Neural cell (in vitro differentiated cells): Measurements from ENCODE around the gene S100A12. TPM values are rescaled to one million over a fixed set of nuclear protein-coding genes. Genes with fewer than 3 reads are reported as not detected.

ENCODE experiments used
- H2AFZ ChIP-seq: fragments of 200-600, 300-800 bp; sonication (generic), shearing (Covaris generic); 2 replicates; pipeline ENCODE4 v1.6.0; 2014; ENCODE audit warnings: low read depth, mild to moderate bottlenecking, antibody characterized with exemption, low read length, moderate library complexity
- H3F3A ChIP-seq: fragments of 200-600 bp; shearing (Covaris generic); 2 replicates; pipeline ENCODE4 v1.6.1; 2016; ENCODE audit warnings: mild to moderate bottlenecking, moderate library complexity, mixed read lengths, antibody characterized with exemption, low read length; ENCODE audit not compliant: insufficient read depth, poor library complexity, severe bottlenecking
- H3K27ac ChIP-seq: fragments of 200-600, 300-800 bp; sonication (generic), shearing (Covaris generic); 2 replicates; pipeline ENCODE4 v1.5.1; 2014; ENCODE audit warnings: mild to moderate bottlenecking, low read length, moderate library complexity
- H3K27me3 ChIP-seq: fragments of 300-800, 200-600 bp; sonication (generic), shearing (Covaris generic); 2 replicates; pipeline ENCODE4 v1.6.0; 2014; ENCODE audit warnings: mild to moderate bottlenecking, low read depth, low read length, moderate library complexity; ENCODE audit not compliant: insufficient read depth
- H3K36me3 ChIP-seq: fragments of 300-800, 200-600 bp; sonication (generic), shearing (Covaris generic); 2 replicates; pipeline ENCODE4 v1.5.1; 2014; ENCODE audit warnings: mild to moderate bottlenecking, antibody characterized with exemption, low read length, moderate library complexity; ENCODE audit not compliant: insufficient read depth
- H3K4me2 ChIP-seq: fragments of 300-800, 200-600 bp; sonication (generic), shearing (Covaris generic); 2 replicates; pipeline ENCODE4 v1.6.0; 2014; ENCODE audit warnings: mild to moderate bottlenecking, low read length
- H3K4me3 ChIP-seq: fragments of 300-800, 200-600 bp; sonication (generic), shearing (Covaris generic); 2 replicates; pipeline ENCODE4 v1.5.1; 2014; ENCODE audit warnings: mild to moderate bottlenecking, low read length, moderate library complexity
- H3K79me2 ChIP-seq: fragments of 200-600 bp; shearing (Covaris generic); replicated peaks from 2 replicates; pipeline ENCODE4 v1.6.0; 2014; ENCODE audit warnings: mild to moderate bottlenecking, low read length, moderate library complexity; ENCODE audit not compliant: insufficient read depth
- H3K9ac ChIP-seq: fragments of 300-800, 200-600 bp; sonication (generic), shearing (Covaris generic); 2 replicates; pipeline ENCODE4 v1.6.1; 2016; ENCODE audit warnings: mild to moderate bottlenecking, low read length, mixed read lengths
- H3K9me2 ChIP-seq: fragments of 200-600 bp; shearing (Covaris generic); 2 replicates; pipeline ENCODE4 v1.6.1; 2016; ENCODE audit warnings: mild to moderate bottlenecking, low read length, mixed read lengths; ENCODE audit not compliant: insufficient read depth
- H3K9me3 ChIP-seq: fragments of 200-600, 300-800 bp; sonication (generic), shearing (Covaris generic); 2 replicates; pipeline ENCODE4 v1.6.1; 2016; ENCODE audit warnings: mild to moderate bottlenecking, mixed run types, low read length, moderate library complexity, mixed read lengths
- H4K20me1 ChIP-seq: fragments of 200-600 bp; shearing (Covaris generic); 2 replicates; pipeline ENCODE4 v1.6.1; 2016; ENCODE audit warnings: mild to moderate bottlenecking, mixed run types; ENCODE audit not compliant: insufficient read depth
- EP300 ChIP-seq: fragments of 450-650 bp; conservative IDR thresholded peaks from 2 replicates; pipeline ENCODE4 v1.6.1; 2014; ENCODE audit warnings: antibody characterized with exemption, mild to moderate bottlenecking, moderate library complexity; ENCODE audit not compliant: poor library complexity, severe bottlenecking
- EZH2 ChIP-seq: fragments of 200-600, 300-800 bp; shearing (Covaris generic), sonication (generic); IDR thresholded peaks from 2 replicates; pipeline ENCODE4 v1.6.1; 2014; ENCODE audit warnings: antibody characterized with exemption, low read length, borderline replicate concordance, mild to moderate bottlenecking; ENCODE audit not compliant: insufficient read depth, poor library complexity, severe bottlenecking
- MXI1 ChIP-seq: fragments of 450-650 bp; conservative IDR thresholded peaks from 2 replicates; pipeline ENCODE4 v1.6.1; 2014; ENCODE audit warnings: antibody characterized with exemption, mild to moderate bottlenecking; ENCODE audit not compliant: poor library complexity, severe bottlenecking
- POLR2AphosphoS5 ChIP-seq: IDR thresholded peaks from 2 replicates; pipeline ENCODE4 v1.6.1; 2012
- RAD21 ChIP-seq: fragments of 450-650 bp; conservative IDR thresholded peaks from 2 replicates; pipeline ENCODE4 v1.6.1; 2014; ENCODE audit warnings: antibody characterized with exemption, mild to moderate bottlenecking, moderate library complexity
- REST ChIP-seq: IDR thresholded peaks from 2 replicates; pipeline ENCODE4 v1.6.1; 2012; ENCODE audit warnings: borderline replicate concordance
- SMC3 ChIP-seq: fragments of 450-650 bp; conservative IDR thresholded peaks from 2 replicates; pipeline ENCODE4 v1.6.1; 2014; ENCODE audit warnings: antibody characterized with exemption, mild to moderate bottlenecking, moderate library complexity; ENCODE audit not compliant: poor library complexity
- TAF1 ChIP-seq: IDR thresholded peaks from 2 replicates; pipeline ENCODE4 v1.6.1; 2012; ENCODE audit warnings: low read depth
- polyA plus RNA-seq: library from polyadenylated mRNA; depleted of rRNA; stranded (reverse); fragments of >200 nt; gene quantifications from 2 replicates; pipeline ENCODE4 v1.2.3, GENCODE V29; 2014
- TF ChIP-seq, protein P1 (sequence below): fragments of 450-650 bp; IDR thresholded peaks from 2 replicates; pipeline ENCODE4 v1.5.1; 2014; ENCODE audit warnings: antibody characterized with exemption, mild to moderate bottlenecking, moderate library complexity; ENCODE audit not compliant: poor library complexity, severe bottlenecking

Gene S100A12
- polyA plus RNA-seq, 1 donor from 2014 or later = not detected

- H3K27ac ChIP-seq = no peak overlapping the region
- H3F3A ChIP-seq = no peaks in the 10 kb centered on the region
- H3K9me3 ChIP-seq = no peaks in the 10 kb centered on the region
- no peaks in the 10 kb centered on the region for H3K36me3 ChIP-seq
- H3K9me2 ChIP-seq = no peaks in the 10 kb centered on the region
- H4K20me1 ChIP-seq = no peaks in the 10 kb centered on the region
- H3K9ac ChIP-seq = no peak overlapping the region
- no peak overlapping the region for H3K4me3 ChIP-seq
- no peak for TF ChIP-seq TAF1
- no peak for TF ChIP-seq EP300
- TF ChIP-seq EZH2 = no peak
- TF ChIP-seq SMC3 = no peak
- TF ChIP-seq, protein P1, sequence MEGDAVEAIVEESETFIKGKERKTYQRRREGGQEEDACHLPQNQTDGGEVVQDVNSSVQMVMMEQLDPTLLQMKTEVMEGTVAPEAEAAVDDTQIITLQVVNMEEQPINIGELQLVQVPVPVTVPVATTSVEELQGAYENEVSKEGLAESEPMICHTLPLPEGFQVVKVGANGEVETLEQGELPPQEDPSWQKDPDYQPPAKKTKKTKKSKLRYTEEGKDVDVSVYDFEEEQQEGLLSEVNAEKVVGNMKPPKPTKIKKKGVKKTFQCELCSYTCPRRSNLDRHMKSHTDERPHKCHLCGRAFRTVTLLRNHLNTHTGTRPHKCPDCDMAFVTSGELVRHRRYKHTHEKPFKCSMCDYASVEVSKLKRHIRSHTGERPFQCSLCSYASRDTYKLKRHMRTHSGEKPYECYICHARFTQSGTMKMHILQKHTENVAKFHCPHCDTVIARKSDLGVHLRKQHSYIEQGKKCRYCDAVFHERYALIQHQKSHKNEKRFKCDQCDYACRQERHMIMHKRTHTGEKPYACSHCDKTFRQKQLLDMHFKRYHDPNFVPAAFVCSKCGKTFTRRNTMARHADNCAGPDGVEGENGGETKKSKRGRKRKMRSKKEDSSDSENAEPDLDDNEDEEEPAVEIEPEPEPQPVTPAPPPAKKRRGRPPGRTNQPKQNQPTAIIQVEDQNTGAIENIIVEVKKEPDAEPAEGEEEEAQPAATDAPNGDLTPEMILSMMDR = no peak
- no peak for TF ChIP-seq REST
- no peak for TF ChIP-seq RAD21
- no peak for TF ChIP-seq POLR2AphosphoS5
- no peak for TF ChIP-seq MXI1
- H3K27me3 ChIP-seq = no peaks in the 10 kb centered on the region
- H3K79me2 ChIP-seq = no peaks in the 10 kb centered on the region
- H2AFZ ChIP-seq = no peak overlapping the region
- no peak overlapping the region for H3K4me2 ChIP-seq
Measured at GRCh38 chr1:153399401-153400055, 24.1 kb upstream of the S100A12 start.

DNA sequence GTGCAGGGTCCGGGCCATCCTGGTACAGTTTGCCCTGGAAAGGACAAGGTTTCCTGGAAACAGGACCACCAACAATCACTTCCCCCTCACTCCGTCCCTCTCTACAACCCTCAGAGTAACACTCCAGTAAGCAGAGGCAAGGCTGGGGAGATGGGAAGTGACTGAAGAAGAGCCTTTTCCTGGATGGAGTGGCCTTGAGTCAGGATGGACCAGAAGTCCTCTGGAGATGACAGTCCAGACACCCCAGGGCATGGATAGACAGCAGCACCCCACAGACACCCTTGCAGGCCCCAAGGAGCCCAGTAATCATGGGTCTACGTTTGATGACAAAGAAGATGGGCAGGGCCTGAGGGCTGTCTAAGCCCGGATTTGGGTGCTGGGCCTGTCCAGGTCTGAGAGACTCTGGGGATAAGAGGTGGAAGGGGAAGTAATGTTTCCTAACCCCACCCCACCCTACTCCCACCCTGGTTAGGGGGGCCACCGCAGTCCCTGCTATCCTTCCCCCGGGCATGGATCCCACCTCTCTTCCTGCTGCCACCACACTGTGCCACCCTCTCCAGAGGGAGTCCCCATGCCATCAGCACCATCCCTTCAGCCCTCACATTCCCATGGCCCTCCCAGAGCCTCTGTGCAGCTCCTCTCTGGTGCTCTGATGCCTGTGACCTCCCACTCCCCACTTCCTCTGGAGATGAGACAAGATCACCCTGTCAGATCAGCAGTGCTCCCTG is 22.7 kb upstream of the S100A12 start:
- Histone ChIP-seq H3K36me3 (no peaks in the 10 kb centered on the region), H3K27me3 (no peaks in the 10 kb centered on the region), H3K9me3 (no peaks in the 10 kb centered on the region), H3K79me2 (no peaks in the 10 kb centered on the region), H4K20me1 (no peaks in the 10 kb centered on the region), H3K4me2 (no peak overlapping the region), H3K27ac (no peak overlapping the region), H2AFZ (no peak overlapping the region), H3K9ac (no peak overlapping the region), H3K9me2 (no peaks in the 10 kb centered on the region), H3F3A (no peaks in the 10 kb centered on the region), H3K4me3 (no peak overlapping the region)
- no peak for TF ChIP-seq POLR2AphosphoS5
- no peak for TF ChIP-seq MXI1
- no peak for TF ChIP-seq TAF1
- TF ChIP-seq, protein P1 = no peak
- TF ChIP-seq SMC3 = no peak
- TF ChIP-seq REST = no peak
- TF ChIP-seq EZH2 = no peak
- no peak for TF ChIP-seq RAD21
- no peak for TF ChIP-seq EP300
